SU-DHL-6 (cell line): ENCODE measurements around the gene SFXN4.

Experiments
- EZH2phosphoT487 ChIP-seq: fragments of 200-600 bp; sonication (generic), shearing (Covaris generic); conservative IDR thresholded peaks from 2 replicates; pipeline ENCODE4 v1.6.1; 2018; ENCODE audit warnings: mild to moderate bottlenecking, antibody characterized with exemption, low read length, moderate library complexity, mixed read lengths
- TF ChIP-seq, protein P1 (sequence below): fragments of 200-600 bp; sonication (generic); IDR thresholded peaks from one replicate; pipeline ENCODE4 v1.5.1; 2017; ENCODE audit warnings: antibody characterized with exemption, mild to moderate bottlenecking, low read length, moderate library complexity; ENCODE audit not compliant: insufficient read depth, poor library complexity, severe bottlenecking

DNA sequence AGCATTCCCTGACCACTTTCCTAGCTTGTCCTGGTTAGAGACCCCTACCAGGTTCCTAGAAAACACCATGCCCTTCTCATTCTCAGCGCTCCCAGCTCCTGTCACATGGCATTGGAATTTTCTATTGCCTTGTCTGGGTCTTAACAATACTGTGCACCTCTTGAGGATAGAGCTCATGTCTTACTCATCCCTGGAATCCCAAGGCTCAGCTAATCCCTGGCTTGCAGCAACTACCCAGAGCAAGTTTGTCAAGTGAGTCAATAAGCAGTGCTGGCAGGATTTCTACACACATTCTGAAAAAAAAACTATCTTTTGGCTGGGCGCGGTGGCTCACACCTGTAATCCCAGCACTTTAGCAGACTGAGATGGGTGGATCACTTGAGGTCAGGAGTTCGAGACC, 24.8 kb upstream of the SFXN4 start:
- TF ChIP-seq, protein P1, sequence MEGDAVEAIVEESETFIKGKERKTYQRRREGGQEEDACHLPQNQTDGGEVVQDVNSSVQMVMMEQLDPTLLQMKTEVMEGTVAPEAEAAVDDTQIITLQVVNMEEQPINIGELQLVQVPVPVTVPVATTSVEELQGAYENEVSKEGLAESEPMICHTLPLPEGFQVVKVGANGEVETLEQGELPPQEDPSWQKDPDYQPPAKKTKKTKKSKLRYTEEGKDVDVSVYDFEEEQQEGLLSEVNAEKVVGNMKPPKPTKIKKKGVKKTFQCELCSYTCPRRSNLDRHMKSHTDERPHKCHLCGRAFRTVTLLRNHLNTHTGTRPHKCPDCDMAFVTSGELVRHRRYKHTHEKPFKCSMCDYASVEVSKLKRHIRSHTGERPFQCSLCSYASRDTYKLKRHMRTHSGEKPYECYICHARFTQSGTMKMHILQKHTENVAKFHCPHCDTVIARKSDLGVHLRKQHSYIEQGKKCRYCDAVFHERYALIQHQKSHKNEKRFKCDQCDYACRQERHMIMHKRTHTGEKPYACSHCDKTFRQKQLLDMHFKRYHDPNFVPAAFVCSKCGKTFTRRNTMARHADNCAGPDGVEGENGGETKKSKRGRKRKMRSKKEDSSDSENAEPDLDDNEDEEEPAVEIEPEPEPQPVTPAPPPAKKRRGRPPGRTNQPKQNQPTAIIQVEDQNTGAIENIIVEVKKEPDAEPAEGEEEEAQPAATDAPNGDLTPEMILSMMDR: no peak
- TF ChIP-seq EZH2phosphoT487: no peak
